ENCODE data around the gene NDUFC2. TPM values are rescaled to one million over a fixed set of nuclear protein-coding genes. Genes with fewer than 3 reads are reported as not detected.

The NDUFC2 gene
- total and polyA plus RNA-seq, 2 of the 13 experiments (the other 11 are each of a cell fraction or from before 2014, with no cell fraction given): 256 to 363 TPM

- TF ChIP-seq, protein P1, sequence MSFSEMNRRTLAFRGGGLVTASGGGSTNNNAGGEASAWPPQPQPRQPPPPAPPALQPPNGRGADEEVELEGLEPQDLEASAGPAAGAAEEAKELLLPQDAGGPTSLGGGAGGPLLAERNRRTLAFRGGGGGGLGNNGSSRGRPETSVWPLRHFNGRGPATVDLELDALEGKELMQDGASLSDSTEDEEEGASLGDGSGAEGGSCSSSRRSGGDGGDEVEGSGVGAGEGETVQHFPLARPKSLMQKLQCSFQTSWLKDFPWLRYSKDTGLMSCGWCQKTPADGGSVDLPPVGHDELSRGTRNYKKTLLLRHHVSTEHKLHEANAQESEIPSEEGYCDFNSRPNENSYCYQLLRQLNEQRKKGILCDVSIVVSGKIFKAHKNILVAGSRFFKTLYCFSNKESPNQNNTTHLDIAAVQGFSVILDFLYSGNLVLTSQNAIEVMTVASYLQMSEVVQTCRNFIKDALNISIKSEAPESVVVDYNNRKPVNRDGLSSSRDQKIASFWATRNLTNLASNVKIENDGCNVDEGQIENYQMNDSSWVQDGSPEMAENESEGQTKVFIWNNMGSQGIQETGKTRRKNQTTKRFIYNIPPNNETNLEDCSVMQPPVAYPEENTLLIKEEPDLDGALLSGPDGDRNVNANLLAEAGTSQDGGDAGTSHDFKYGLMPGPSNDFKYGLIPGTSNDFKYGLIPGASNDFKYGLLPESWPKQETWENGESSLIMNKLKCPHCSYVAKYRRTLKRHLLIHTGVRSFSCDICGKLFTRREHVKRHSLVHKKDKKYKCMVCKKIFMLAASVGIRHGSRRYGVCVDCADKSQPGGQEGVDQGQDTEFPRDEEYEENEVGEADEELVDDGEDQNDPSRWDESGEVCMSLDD (CRISPR knock-in tag; IDR thresholded peaks at IDR 0.05; ENCODE audit: borderline replicate concordance): no peak; the same call in 1 of the 2 replicates
- TF ChIP-seq MYNN (CRISPR knock-in tag; IDR thresholded peaks at IDR 0.05; ENCODE audit: low read depth): peak; percentile 91
- peak; percentile 87 for TF ChIP-seq ZNF737 (CRISPR knock-in tag; IDR thresholded peaks at IDR 0.05; ENCODE audit: borderline replicate concordance)
- no peak for TF ChIP-seq ZNF546 (CRISPR knock-in tag; conservative IDR thresholded peaks at IDR 0.05)
- TF ChIP-seq, protein P2, sequence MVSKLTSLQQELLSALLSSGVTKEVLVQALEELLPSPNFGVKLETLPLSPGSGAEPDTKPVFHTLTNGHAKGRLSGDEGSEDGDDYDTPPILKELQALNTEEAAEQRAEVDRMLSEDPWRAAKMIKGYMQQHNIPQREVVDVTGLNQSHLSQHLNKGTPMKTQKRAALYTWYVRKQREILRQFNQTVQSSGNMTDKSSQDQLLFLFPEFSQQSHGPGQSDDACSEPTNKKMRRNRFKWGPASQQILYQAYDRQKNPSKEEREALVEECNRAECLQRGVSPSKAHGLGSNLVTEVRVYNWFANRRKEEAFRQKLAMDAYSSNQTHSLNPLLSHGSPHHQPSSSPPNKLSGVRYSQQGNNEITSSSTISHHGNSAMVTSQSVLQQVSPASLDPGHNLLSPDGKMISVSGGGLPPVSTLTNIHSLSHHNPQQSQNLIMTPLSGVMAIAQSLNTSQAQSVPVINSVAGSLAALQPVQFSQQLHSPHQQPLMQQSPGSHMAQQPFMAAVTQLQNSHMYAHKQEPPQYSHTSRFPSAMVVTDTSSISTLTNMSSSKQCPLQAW (CRISPR knock-in tag; IDR thresholded peaks at IDR 0.05): peak; percentile 83
- TF ChIP-seq ZNF772 (CRISPR knock-in tag; IDR thresholded peaks at IDR 0.05): peak; percentile 69; the same call in 1 of the 2 replicates
- TF ChIP-seq PLSCR1 (CRISPR knock-in tag; IDR thresholded peaks at IDR 0.05; ENCODE audit: borderline replicate concordance): no peak
- no peak for TF ChIP-seq ZNF678 (CRISPR knock-in tag; IDR thresholded peaks at IDR 0.05)
- peak; percentile 97 for TF ChIP-seq CBX5 (CRISPR knock-in tag; IDR thresholded peaks at IDR 0.05; ENCODE audit: borderline replicate concordance)
- TF ChIP-seq ZFY (CRISPR knock-in tag; IDR thresholded peaks at IDR 0.05): peak; percentile 99
- 0 out of 2 replicates have a peak, but pooled peaks have one; percentile 6 for TF ChIP-seq ZNF7 (CRISPR knock-in tag; IDR thresholded peaks at IDR 0.05)
- TF ChIP-seq ZNF570 (CRISPR knock-in tag; IDR thresholded peaks at IDR 0.05; ENCODE audit: borderline replicate concordance): peak; percentile 57; the same call in 1 of the 2 replicates
- peak; percentile 82 for TF ChIP-seq IRX3 (CRISPR knock-in tag; IDR thresholded peaks at IDR 0.05; ENCODE audit: borderline replicate concordance, low read depth)
- 0 out of 2 replicates have a peak, but pooled peaks have one; percentile 79 for TF ChIP-seq ZNF296 (CRISPR knock-in tag; conservative IDR thresholded peaks at IDR 0.05)
- TF ChIP-seq POLR2G (IDR thresholded peaks at IDR 0.05; ENCODE audit: low read depth, low read length): peak; percentile 91
- peak; percentile 68 for TF ChIP-seq RERE (CRISPR knock-in tag; IDR thresholded peaks at IDR 0.05; ENCODE audit: low read depth)
These were observed at the start of gene NDUFC2 (continued) for GRCh38 chr11:78079232-78080083.
